ENCODE data around the gene PLA2G15. TPM values are rescaled to one million over a fixed set of nuclear protein-coding genes. Genes with fewer than 3 reads are reported as not detected.

Gene PLA2G15
- total RNA-seq, 1 donor from 2014 or later: 20.9 TPM

- Mint-ChIP-seq H3K27me3 (no peaks in the 10 kb centered on the region), H3K4me1 (ENCODE audit: low read depth) (peaks cover 25% of the 10 kb centered on the region), H3K9me3 (ENCODE audit: low read depth) (no peaks in the 10 kb centered on the region), H3K27ac (no peak overlapping the region), H3K36me3 (ENCODE audit: insufficient read depth) (peaks cover 13% of the 10 kb centered on the region), H3K4me3 (ENCODE audit: low read depth) (no peak overlapping the region)
- TF ChIP-seq, protein P1, sequence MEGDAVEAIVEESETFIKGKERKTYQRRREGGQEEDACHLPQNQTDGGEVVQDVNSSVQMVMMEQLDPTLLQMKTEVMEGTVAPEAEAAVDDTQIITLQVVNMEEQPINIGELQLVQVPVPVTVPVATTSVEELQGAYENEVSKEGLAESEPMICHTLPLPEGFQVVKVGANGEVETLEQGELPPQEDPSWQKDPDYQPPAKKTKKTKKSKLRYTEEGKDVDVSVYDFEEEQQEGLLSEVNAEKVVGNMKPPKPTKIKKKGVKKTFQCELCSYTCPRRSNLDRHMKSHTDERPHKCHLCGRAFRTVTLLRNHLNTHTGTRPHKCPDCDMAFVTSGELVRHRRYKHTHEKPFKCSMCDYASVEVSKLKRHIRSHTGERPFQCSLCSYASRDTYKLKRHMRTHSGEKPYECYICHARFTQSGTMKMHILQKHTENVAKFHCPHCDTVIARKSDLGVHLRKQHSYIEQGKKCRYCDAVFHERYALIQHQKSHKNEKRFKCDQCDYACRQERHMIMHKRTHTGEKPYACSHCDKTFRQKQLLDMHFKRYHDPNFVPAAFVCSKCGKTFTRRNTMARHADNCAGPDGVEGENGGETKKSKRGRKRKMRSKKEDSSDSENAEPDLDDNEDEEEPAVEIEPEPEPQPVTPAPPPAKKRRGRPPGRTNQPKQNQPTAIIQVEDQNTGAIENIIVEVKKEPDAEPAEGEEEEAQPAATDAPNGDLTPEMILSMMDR (IDR thresholded peaks at IDR 0.05; ENCODE audit: unreplicated experiment): no peak
- no peak for DNase-seq (ENCODE audit: low spot score, unreplicated experiment)
Measured at GRCh38 chr16:68232335-68232734, 12.8 kb upstream of the PLA2G15 start.

DNA sequence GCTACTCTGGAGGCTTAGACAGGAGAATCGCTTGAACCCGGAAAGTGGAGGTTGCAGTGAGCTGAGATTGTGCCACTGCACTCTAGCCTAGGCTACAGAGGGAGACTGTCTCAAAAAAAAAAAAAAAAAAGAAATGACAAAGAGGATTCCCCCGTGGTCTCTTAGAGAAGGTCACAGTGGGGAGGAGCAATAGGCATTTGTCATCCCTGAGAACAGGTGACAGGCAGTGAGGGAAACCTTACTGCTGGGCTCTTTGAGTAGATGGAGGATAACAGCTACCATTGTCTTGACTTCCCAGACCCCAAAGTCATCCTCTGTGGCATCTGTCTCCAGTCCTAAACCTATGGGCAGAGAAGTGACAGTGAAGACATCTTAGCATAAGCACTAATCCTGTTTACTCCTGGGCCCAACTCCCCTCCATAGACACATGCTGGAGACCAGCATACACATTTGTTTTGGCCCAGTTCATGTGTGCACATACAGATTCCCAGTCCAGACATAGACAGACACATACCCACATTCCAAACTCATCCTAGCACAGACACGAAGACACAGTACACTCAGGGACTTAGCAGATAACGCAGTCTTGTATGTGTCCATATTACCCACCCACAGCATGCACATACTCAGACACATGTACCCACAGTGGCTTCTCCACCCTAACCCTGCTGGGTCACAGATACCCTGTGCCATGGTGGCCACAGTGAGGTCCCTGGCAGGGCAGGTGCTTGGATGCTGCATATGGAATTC is 11.9 kb upstream of the PLA2G15 start:
- Mint-ChIP-seq H3K9me3 (ENCODE audit: low read depth) (no peaks in the 10 kb centered on the region), H3K27me3 (no peaks in the 10 kb centered on the region), H3K36me3 (ENCODE audit: insufficient read depth) (peaks cover 15% of the 10 kb centered on the region), H3K4me3 (ENCODE audit: low read depth) (peak overlapping the region; percentile 10), H3K27ac (peak overlapping the region; percentile 96), H3K4me1 (ENCODE audit: low read depth) (peaks cover 28% of the 10 kb centered on the region)
- TF ChIP-seq, protein P1 (IDR thresholded peaks at IDR 0.05; ENCODE audit: unreplicated experiment): no peak
- no peak for DNase-seq (ENCODE audit: low spot score, unreplicated experiment)

DNA sequence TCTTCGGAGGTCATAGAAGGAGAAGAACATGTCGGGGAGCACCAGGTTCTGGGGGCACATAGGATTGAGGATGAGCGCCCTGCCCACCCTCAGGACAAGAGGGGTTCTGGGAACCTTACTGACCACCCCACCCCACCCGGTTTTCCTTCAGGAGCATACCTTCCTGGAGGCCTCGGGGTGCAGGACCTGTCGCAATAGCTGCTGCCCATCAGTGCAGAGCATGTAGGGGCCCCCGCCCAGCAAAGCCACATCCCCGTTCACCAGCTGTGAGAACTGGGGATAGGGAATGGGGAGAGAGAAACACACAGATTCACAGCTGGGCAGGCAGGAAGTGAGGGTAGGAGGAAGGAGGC is 11.4 kb upstream of the PLA2G15 start:
- Mint-ChIP-seq H3K4me1 (ENCODE audit: low read depth) (peaks cover 28% of the 10 kb centered on the region), H3K27ac (peak overlapping the region; percentile 96), H3K9me3 (ENCODE audit: low read depth) (peaks cover 2% of the 10 kb centered on the region), H3K36me3 (ENCODE audit: insufficient read depth) (peaks cover 17% of the 10 kb centered on the region), H3K27me3 (no peaks in the 10 kb centered on the region), H3K4me3 (ENCODE audit: low read depth) (peak overlapping the region; percentile 87)
- TF ChIP-seq, protein P1 (IDR thresholded peaks at IDR 0.05; ENCODE audit: unreplicated experiment): no peak
- DNase-seq (ENCODE audit: low spot score, unreplicated experiment): no peak

DNA sequence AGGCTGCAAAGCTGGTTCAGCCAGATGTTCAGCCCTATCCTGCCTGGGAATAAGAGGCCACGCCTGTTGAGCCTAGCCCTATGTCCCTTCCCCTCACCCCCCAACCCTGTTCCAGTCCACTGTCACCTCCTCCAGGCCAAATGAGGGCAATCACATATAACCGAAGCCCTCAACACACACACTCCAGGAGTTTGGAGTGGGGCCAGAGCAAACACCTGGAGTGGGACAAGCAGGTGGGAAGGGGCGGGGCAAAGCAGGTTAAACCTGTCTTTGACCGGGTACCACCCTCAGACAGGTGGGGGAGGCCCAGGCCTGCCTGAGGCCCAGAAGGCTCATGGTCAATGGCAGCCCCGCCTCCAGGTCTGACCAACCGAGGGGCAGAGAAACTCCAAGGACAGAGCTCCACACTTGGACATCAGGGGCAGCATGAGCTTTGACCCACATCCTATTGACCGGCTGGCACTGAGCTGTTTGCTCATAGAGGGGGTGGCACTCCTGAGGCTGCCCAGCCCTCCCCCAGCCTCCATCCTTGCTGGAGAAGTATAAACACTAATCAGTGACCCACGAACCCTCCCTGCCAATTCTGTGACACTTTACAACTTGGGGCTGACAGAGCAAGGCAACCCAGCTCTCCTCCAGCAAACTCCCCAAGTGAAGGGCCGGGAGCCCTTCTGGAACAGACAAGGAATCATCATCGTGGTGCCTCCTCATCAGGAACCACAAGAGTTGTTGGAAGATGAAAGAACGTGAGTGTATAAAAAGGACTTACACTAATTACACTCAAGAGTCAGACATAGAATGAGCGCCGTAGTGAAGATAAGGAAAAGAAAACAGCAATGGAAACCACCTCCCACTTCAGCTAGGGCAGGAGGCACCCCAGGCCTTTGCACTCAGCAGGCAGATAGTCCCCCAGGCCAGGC is 10.7 kb upstream of the PLA2G15 start:
- H3K36me3 Mint-ChIP-seq (ENCODE audit: insufficient read depth): peaks cover 15% of the 10 kb centered on the region
- H3K27ac Mint-ChIP-seq: peak overlapping the region; percentile 96
- DNase-seq (ENCODE audit: low spot score, unreplicated experiment): peak; percentile 82
- H3K27me3 Mint-ChIP-seq: no peaks in the 10 kb centered on the region
- H3K4me3 Mint-ChIP-seq (ENCODE audit: low read depth): peak overlapping the region; percentile 87
- peaks cover 3% of the 10 kb centered on the region for H3K9me3 Mint-ChIP-seq (ENCODE audit: low read depth)
- H3K4me1 Mint-ChIP-seq (ENCODE audit: low read depth): peaks cover 28% of the 10 kb centered on the region
- TF ChIP-seq, protein P1 (IDR thresholded peaks at IDR 0.05; ENCODE audit: unreplicated experiment): no peak

GRCh38 chr16:68235108-68235886 is 9.9 kb upstream of the PLA2G15 start:
- peak; percentile 42 for DNase-seq (ENCODE audit: low spot score, unreplicated experiment)
- Mint-ChIP-seq H3K27ac (peak overlapping the region; percentile 96), H3K9me3 (ENCODE audit: low read depth) (peaks cover 3% of the 10 kb centered on the region), H3K4me1 (ENCODE audit: low read depth) (peaks cover 28% of the 10 kb centered on the region), H3K27me3 (no peaks in the 10 kb centered on the region), H3K36me3 (ENCODE audit: insufficient read depth) (peaks cover 13% of the 10 kb centered on the region), H3K4me3 (ENCODE audit: low read depth) (peak overlapping the region; percentile 87)
- TF ChIP-seq, protein P1 (IDR thresholded peaks at IDR 0.05; ENCODE audit: unreplicated experiment): peak; percentile 46
